Activated naive CD4-positive, alpha-beta T cell treated with Interleukin-2 at 50 U/mL for 16 hours (primary cell): ENCODE data around the gene TTC39C.
"Not testable (repeated sequence)": the region's sequence is repeated elsewhere in the genome, so short reads cannot be mapped to it uniquely, and the experiment has no call there.

Experiments
- DNase-seq: peaks from one replicate; pipeline ENCODE4 v3.0.0-alpha.2; 2020

Gene TTC39C

DNA sequence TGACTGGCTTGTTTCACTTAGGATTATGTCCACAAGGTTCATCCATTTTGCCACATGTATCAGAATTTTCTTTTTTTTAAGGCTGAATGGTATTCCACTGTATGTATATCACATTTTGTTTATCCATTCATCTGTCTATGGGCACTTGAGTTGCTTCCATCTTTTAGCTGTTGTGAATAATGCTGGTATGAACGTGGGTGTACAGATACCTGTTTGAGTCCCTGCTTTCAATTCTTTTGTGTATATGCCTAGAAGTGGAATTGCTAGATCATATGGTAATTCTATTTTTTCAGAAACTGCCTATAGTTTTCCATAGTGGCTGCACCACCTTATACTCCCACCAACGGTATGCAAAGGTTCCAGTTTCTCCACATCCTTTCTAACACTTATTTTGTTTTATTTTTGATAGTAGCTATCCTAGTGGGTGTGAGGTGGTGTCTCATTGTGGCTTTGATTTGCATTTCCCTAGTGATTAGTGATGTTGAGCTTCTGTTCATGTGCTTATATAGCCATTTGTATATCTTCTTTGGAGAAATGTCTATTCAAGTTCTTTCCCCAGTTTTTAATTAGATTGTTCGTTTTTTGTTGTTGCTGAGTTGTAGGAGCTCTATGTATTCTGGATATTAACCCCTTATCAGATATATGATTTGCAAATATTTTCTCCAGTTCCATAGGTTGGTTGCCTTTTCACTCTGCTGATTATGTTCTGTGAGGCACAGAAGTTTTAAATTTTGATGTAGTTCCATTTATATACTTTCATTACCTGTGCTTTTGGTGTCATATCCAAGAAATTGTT lies 40.7 kb downstream of the TTC39C start:
- no peak for DNase-seq

DNA sequence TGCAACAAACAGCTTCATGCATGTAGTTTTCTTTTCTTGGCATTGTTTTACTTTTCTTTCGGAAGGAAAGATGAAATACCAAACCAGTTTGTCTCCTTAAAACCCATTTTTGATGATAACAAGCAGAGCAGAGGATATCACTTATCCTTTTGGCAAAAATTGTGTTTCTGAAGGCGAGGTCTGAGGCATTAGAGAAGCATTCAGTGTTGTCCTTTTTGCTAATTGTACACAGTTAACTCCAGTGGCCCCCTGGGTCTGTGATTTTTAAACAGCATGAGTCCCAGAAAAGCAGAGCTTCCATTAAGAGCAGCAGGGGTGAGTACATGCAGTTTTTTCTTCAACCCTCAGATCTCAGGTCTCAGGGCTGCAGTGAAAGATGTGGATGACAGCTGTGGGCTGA lies 41.3 kb downstream of the TTC39C start:
- DNase-seq, result no peak

DNA sequence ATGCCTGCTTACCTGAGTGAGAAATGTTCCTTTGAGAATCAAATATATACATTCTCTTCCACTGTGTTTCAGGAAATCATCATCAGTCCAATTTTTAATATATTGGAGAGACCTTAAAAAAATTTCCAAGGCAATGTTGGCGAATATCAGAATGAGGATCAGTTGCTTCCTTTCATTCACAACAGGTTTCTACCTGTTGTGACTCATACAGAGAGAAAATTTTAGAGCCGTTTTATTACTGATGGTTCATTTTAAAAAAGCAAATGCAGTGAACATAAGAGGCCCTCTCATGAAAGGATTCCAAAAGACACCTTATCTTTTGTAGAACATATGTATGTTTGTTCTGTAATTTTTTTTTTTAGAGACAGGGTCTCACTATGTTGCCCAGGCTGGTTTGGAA lies 42.0 kb downstream of the TTC39C start:
- DNase-seq, result no peak

DNA sequence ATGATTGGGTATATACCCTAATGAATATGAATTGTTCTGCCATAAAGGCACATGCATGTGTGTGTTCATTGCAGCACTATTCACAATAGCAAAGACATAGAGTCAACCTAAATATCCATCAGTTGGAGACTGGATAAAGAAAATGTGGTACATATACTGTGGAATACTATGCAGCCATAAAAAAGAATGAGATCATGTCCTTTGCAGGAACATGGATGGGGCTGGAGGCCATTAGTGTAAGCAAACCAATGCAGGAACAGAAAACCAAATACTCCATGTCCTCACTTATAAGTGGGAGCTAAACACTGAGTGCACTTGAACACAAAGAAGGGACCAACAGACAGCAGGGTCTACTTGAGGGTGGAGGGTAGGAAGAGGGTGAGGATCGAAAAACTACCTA lies 43.2 kb downstream of the TTC39C start:
- no peak for DNase-seq

DNA sequence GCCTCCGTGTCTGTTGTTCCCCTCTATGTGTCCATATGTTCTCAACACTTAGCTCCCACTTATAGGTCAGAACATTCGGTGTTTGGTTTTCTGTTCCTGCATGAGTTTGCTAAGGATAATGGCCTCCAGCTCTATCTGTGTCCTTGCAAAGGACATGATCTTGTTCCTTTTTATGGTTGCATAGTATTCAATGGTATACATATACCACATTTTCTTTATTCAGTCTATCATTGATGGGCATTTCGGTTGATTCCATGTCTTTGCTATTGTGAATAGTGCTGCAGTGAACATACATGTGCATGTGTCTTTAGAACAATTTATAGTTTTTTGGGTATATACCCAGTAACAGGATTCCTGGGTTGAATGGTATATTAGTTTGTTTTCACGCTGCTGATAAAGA lies 44.8 kb downstream of the TTC39C start:
- not testable (repeated sequence) for DNase-seq

DNA sequence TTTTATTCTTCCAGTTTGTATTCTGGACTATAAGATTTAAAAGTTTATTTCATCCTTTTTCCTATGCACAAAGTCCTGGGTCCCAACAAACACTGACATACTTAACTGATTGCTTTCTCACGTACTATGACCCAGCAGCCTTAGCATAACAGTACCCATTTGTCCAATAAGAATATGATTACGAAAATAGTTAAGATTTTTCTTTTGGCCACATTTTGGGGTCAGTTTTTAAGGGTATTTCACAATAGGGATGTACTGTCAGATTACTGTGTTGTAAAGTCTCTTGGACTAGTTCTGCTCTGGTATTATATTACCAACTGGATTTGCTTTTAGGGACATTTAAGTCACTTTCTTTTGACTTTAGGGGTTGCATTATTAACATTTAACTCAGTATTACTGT lies 46.1 kb downstream of the TTC39C start:
- no peak for DNase-seq

DNA sequence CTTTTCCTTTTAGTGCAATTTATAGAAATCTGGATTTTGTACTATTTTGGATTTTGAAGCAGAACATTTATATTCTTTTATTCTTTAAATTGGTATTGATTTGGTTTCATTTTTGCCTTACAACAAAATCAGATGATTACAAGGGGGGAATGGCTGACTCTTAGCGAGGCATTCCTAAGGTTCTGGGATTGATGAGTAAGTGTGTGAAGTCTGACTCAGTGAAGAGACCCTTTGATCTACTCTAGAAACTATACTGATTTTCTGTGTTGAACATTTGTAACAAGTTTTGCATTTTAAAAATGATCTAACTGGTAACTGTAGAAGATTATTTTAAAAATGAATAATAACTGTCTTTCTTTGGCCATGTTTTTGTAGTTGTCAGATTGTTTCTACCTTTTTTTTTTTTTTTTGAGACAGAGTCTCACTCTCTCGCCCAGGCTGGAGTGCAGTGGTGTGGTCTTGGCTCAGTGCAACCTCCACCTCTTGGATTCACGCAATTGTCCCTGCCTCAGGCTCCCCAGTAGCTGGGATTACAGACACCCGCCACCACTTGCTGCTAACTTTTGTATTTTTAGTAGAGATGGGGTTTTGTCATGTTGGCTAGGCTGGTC lies 48.7 kb downstream of the TTC39C start:
- DNase-seq, result no peak

DNA sequence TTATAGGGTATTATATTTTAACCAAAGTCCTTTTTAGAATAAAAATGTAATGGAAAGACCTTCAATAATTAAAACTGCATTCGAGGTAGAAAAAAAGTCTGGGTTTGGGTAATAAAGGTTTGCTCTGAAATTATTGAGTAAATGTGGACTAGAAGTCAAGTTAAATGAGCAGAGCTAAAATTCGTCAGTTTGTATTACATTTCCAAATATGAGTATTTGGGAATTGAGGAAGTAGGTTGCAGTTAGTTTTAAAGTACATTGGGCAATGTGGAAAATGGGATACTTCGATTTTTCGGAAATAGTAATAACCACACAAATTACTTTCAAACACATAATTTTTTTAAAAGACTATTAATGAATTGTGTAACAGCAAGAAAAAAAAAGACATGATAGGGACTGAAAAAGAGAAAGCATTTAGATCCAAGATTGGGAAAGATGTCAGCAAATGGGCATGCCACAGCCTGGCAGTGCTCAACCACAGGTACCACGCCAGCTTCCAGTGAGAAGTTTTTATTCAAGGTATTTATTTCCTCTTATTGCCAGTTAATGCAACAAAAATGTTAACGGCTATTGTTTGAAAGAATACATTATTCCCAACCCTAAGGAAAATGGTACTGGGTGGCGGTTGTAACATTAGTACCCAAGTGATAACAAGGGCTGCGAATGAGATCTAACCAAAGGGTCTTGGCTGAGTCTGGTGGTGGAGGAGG lies 50.0 kb downstream of the TTC39C start:
- DNase-seq, result no peak

DNA sequence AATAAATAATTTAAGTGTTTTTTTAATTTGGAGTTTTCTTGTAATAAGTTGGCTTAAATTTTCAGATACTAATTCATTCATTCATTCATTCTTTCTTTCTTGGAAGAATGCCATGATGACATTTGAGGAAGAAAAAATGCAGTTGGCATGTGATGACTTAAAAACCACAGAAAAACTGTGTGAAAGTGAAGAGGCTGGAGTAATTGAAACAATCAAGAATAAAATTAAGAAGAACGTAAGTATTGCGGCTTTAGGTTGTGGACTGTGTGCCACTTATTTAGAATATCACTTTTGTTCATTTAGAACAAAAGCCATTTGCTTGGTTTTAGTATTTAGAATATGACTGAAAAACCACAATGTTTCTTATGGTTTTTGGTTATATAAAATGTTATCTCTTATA lies 51.4 kb downstream of the TTC39C start:
- DNase-seq, result no peak

DNA sequence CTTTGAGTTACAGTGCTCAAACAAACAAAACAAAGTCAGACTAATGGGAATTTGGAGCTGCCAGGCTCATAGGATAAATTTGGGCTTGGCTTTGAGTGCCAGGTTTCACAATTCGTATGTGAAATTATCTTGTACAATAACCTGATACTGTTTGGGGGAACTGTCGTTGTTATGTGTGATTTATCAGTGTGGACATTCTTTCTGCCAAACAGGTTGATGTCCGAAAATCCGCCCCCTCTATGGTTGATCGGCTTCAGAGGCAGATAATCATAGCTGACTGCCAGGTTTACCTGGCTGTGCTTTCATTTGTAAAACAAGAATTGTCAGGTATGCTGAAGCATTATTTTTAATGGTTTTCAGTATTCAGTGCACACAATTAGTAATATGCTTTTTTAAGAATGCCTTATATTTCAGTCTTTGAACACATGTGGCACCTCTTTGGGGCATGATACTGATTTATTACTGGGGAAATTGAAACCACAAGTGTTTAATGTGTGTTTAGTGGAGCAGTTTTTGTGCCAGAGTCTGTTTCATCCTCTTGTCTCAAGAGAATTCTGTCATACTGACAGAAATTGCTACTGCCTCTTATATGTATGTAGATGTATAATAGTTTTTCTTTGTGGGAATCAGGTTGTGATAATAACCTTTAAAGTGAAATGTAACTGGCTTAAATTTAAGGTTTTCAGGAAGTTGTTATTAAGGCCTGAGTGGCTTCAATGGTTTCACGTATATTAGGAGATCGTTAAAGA lies 54.6 kb downstream of the TTC39C start:
- no peak for DNase-seq

DNA sequence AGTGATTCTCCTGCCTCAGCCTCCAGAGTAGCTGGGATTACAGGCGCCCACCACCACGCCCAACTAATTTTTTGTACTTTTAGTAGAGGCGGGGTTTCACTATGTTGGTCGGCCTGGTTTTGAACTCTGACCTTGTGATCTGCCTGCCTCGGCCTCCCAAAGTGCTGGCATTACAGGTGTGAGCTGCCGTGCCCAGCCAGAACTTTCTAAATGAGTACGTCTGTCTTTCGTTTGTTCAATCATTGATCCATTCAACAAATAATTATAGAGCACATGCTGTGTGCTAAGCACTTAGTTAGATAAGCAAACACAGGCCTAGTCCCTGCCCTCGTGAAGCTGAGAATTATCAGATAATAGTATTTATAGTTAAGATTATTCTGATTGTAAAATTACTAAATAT lies 56.5 kb downstream of the TTC39C start:
- no peak for DNase-seq

DNA sequence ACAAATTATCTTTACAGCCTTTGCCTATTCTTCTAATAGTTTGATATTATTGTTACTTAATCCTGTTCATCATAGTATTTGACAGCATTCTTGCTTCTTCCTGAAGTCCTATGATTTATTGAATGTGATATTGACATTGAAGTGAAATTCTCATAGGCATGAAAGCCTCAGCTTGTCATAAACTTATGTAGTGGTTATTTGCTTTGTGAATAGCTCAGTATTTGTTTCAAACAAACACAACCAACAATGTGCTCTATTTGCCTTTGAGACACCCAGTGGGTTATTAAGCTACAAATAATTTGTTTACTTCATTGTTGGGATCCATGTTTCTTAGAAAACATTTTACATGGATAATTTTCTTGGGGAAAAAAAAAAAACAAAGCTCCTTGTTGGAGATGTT lies 57.2 kb downstream of the TTC39C start:
- no peak for DNase-seq

DNA sequence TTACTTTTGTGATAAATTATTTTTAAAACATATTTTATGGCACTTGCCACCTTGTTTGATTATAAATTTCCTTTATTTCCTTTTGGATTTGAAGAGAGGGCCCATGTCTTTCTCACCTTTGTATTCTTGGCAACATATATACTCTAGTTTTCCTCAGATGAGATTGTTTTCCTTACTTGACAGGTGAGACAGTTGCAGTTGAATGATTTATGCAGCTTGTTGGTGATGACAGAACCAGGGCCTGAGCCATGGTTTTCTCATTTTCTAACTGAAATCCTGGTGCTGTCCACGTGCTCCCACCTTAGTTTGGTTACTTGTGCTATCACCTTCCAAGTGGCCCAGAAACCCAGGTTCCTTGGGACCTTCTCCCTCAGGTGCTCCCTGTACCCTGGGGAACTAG lies 58.2 kb downstream of the TTC39C start:
- no peak for DNase-seq

DNA sequence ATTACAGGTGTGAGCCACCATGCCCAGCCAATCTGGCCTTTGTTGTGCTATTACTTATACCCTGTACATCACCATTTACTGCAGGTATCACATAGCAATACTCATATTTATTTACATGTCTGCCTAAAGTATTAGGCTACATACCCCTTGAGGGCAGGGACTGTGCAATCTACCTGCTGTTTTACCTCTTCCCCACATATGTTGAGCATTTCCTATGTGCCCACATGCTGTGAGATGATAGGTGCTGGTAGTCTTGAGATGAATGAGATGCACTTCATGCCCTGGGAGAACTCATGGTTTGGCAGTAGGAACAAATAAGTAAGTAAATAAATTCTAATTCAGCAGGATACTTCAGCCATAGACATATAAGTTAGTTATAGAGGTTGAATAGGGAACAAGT lies 59.2 kb downstream of the TTC39C start:
- DNase-seq, result no peak

DNA sequence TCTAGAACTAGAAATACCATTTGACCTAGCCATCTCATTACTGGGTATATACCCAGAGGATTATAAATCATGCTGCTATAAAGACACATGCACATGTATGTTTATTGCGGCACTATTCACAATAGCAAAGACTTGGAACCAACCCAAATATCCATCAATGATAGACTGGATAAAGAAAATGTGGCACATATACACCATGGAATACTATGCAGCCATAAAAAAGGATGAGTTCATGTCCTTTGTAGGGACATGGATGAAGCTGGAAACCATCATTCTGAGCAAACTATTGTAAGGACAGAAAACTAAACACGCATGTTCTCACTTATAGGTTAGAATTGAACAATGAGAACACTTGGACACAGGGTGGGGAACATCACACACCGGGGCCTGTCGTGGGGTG lies 60.2 kb downstream of the TTC39C start:
- DNase-seq, result not testable (repeated sequence)

DNA sequence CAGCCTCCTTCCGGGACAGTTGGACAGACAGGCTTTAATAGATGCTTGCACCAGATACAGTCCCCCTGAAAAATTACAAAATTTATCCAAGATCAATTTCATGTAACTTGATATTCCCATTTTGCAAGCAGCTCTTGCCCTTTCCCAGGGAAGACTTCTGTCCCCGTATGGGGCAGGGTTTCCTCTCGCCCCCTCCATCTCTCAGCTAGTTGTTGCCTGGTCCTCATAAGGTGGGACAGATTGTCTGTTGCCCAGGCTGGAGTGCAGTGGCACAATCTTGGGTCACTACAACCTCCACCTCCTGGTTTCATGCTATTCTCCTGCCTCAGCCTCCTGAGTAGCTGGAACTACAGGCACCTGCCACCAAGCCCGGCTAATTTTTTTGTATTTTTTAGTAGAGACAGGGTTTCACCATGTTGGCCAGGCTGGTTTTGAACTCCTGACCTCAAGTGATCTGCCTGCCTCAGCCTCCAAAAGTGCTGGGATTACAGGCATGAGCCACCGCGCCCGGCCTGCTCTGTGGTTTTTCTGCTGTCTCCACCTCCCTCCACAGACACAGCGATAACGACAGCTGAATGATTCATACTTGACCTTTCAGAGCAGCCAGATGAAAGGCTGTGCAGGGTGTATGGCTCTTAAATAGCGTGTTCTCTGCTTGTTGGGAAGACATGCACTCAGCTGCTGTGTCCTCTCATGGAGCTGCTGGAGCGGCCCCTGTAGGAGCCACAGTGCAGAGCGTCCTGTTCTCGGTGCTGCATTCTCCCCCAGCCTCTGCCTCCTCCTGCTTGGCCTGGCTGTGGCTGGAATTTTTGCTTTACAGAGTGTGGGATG lies 61.4 kb downstream of the TTC39C start:
- DNase-seq, result peak; percentile 79

DNA sequence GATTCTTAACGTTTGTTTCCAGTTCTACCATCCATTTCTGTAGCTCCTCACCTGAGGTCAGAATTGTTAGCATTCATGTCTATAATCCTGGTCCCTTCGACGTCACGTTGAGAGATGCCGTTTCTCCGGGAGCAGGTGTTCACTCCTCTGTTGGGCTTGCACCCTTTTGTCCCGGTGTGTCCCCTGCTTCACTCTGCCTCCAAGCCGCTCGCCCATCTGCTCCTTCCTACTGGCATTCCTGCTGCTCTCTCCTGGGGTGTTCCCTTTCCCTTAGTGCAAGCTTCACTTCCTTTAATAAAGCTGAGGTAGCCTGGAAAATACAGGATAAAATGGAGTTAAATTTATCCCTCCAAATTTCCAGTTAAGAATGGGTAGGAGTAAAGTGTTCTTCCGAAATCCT lies 62.4 kb downstream of the TTC39C start:
- DNase-seq, result no peak

DNA sequence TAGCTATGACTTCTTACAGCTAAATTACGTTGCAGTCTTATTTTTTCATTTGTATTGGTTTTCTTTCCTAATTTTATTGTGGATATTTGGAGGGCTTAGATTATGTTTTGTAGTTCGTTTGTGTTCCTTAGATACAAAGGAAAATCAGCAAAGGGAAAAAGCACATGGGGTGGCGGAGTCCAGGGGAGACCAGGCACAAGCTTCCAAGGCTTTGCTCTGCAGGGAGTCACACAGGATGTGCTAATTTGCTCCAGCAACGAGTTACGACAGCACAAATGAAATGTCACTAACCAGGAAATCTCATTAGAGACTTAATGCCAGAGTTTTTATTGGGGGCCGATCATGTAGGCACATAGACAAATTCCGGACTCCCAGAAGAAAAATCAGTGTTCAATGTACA lies 63.8 kb downstream of the TTC39C start:
- no peak for DNase-seq

DNA sequence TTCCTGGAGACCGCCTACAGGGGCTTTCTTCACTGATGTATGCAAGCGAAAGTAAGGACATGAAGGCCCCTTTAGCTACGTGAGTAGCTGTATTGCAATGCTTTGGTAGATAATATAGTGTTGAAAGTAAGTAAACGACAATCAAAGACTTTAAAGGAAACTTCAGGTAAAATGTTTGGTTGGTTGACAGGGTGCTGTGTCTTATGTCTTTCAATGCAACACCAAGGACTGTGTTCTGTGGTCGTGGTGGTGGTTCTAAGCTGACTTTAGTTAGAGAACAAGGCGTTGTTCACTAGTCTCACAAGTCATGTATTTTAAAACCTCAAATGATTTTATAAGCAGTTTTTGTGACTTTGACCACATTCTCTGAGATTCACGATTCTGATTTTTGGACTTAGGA lies 66.3 kb downstream of the TTC39C start:
- no peak for DNase-seq

DNA sequence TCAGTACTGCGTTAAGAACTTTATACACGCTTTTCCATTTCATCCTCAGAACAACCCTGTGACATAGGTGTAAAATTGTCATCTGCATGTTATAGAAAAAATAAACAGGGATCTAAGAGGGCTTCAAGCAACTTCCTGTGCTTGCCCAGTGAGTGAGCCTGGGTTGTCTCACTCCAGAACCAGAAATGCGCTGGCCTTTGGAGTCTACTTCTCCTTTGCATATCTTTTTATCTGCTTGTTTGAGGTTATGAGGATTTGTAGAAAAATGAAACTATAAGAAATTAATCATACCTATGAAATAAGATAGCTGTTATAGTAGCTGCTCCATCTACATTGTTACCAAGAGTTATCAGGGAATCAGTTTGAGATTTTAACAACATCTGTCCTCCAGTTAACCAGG lies 69.0 kb downstream of the TTC39C start:
- DNase-seq, result no peak

DNA sequence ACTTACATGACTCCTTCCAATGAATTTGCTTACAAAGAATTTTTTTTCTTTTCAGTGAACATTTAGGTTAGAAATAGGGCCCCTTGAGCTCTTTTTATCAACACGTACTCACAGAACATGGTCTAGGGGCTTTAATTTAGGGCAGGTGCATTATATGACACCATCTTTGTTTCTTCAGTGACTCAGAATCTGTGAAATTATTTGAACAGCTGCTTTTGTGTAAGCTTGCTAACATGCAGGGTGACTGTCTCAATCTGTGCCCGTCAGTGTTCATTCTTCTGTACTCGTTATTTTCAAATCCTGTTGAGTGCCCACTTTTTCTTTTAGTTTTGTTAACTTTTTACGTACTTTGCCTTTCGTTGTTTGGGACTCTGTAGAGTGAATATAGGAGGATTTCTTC lies 71.5 kb downstream of the TTC39C start:
- no peak for DNase-seq

DNA sequence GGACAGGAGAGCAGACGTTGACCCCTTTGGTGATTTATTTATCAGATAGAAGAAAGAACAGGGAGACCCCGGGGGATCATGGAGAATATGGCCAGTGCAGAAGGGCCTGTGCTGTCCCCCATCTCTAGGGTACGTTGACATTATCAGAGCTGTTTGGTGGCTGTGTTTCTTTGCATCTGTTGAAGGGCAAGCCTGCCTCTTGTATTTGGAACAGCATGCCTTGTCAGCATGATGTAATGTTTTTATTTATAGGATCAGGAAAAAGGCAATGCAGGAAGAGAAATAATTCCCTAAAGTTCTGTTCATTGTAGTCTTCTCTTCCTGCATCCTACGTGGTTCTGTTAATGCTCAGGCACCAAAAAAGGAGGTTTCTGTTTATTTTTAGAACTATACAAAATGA lies 74.5 kb downstream of the TTC39C start:
- DNase-seq, result no peak
